H1 (cell line): ENCODE measurements around the gene FUT2. TPM values are rescaled to one million over a fixed set of nuclear protein-coding genes. Genes with fewer than 3 reads are reported as not detected.

Experiments
- ATF2 ChIP-seq: IDR thresholded peaks from 2 replicates; pipeline ENCODE4 v1.6.1; 2012; ENCODE audit warnings: low read length, inconsistent platforms
- CHD7 ChIP-seq: fragments of 300-600 bp; sonication (generic); IDR thresholded peaks from 2 replicates; pipeline ENCODE4 v1.7.1; 2012; ENCODE audit warnings: low read length, moderate library complexity, mild to moderate bottlenecking, inconsistent platforms; ENCODE audit not compliant: insufficient replicate concordance
- E2F6 ChIP-seq: IDR thresholded peaks from 2 replicates; pipeline ENCODE4 v1.6.1; 2012; ENCODE audit warnings: inconsistent platforms
- MAX ChIP-seq: IDR thresholded peaks from 2 replicates; pipeline ENCODE4 v1.6.1; 2012; ENCODE audit warnings: inconsistent platforms
- NRF1 ChIP-seq: IDR thresholded peaks from 2 replicates; pipeline ENCODE4 v1.6.1; 2011; ENCODE audit warnings: mild to moderate bottlenecking, low read depth, low read length, improper control_type of control experiment
- RFX5 ChIP-seq: IDR thresholded peaks from 2 replicates; pipeline ENCODE4 v1.6.1; 2011; ENCODE audit warnings: low read depth, low read length, improper control_type of control experiment, borderline replicate concordance
- polyA plus RNA-seq, 7 experiments: library from polyadenylated mRNA; depleted of rRNA in 3 of 7; stranded (reverse) in 5 of 7; unstranded in 2 of 7; fragments of >200 nt in 5 of 7; fragments of 200-250 nt in 2 of 7; gene quantifications; 1 replicate in 5 of 7; 2 replicates in 1 of 7; 4 replicates in 1 of 7; pipeline versions ENCODE4 v1.2.1 to v1.2.3, GENCODE V29; 2011 to 2013; ENCODE audit warnings: missing spikeins in 2 of 7, mixed read lengths in 2 of 7
- total RNA-seq: library from RNA; stranded (reverse); fragmentation: NEBNext Ultra II Directional; extraction: Animal tissue kit (Norgen Biotek cat#: 25700); gene quantifications from 2 replicates; pipeline ENCODE4 v1.2.1, GENCODE V29; 2021

Gene FUT2
- total and polyA plus RNA-seq, 2 of the 8 experiments (the other 6 are each of a cell fraction or from before 2014, with no cell fraction given): 5.0 to 5.6 TPM

GRCh38 chr19:48660852-48661710 lies 34.7 kb upstream of the FUT2 start (continued):
- no peak for TF ChIP-seq CHD7
- TF ChIP-seq NRF1: no peak
- TF ChIP-seq RFX5: peak; percentile 97
- peak; percentile 99 for TF ChIP-seq E2F6
- TF ChIP-seq ATF2: no peak
- peak; percentile 43; the same call in 1 of the 2 replicates for TF ChIP-seq MAX
